Middle frontal gyrus (tissue), 1 donor: Measurements from ENCODE around the gene NAA40.

ENCODE experiments used
- DNase-seq: peaks from one replicate; pipeline ENCODE4 v3.0.0-alpha.2; 2015; ENCODE audit warnings: low spot score; ENCODE audit errors: extremely low spot score

Gene NAA40

GRCh38 chr11:63986156-63986931 lies 47.5 kb downstream of the NAA40 start, which contains the start of gene OTUB1:
Gene OTUB1, plus strand, starts transcription at chr11:63986438. Its CDS starts 19 bp downstream, at chr11:63986457.
- peak; percentile 79 for DNase-seq

DNA sequence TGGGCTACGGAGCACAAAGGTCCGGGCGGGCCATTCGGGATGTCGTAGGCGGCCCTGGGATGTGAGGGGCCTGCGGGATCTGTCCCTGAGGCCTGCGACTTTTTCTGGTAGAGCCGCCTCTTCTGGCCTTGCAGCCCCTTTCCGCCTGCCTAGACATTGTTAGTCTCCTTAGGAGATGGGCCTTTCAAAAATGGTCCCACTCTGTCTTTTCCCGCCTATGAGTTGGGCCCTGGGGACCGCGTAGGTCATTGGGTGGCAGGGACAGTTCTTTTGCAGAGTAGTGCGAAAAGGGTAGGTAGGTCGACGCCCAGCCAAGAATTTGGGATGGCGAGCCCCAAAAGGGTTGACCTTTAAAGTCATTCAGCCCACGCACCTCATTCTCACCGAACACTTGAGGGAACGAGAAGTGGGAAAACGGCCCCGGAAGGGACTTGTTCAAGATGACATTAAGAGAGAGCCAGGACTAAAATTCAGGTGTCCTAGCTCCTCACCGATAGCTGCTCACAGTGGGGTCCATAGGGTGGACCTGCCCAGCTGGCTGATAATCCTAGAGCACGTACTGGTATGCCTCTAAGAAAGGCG lies 48.2 kb downstream of the NAA40 start:
- DNase-seq = no peak

DNA sequence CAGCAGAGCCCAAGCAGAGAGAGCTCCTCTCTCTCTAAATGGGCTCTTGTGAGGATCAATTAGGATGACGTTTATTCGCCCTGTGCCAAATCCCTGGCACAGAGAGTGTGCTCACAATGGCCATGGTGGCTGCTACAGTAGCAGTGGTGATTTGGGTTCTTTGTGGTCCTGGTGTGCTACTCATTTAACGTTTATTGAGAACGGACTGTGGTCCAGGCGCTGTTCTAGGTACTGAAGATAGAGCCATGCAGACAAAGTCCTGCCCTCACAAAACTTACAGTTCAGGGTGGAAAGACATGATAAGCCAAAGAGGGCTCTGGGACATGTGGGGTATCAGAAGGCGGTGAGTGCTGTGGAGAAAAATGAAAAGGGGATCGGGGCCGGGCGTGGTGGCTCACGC lies 52.8 kb downstream of the NAA40 start:
- no peak for DNase-seq

DNA sequence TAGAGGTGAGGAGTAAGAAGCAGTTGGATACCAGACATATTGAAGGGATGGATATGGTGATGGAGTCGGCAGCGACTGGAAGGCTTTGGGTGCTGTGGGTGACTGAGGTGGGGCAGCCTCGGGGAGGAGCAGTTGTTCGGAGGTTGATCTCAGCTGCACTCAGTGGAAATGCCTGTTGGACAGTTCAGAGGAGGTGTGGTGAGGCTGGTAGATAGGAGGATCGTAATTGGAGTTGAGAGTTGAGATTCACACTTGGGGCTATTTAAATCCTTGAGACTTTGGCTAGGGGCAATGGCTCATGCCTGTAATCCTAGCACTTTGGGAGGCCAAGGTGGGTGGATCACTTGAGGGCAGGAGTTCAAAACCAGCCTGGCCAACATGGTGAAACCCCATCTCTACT lies 54.3 kb downstream of the NAA40 start:
- no peak for DNase-seq

- DNase-seq = no peak
These were observed 55.2 kb downstream of the NAA40 start for GRCh38 chr11:63993993-63994392.

GRCh38 chr11:63996512-63996911 lies 57.7 kb downstream of the NAA40 start:
- DNase-seq = no peak

- DNase-seq = no peak
These were observed 58.4 kb downstream of the NAA40 start for GRCh38 chr11:63997104-63997700.

DNA sequence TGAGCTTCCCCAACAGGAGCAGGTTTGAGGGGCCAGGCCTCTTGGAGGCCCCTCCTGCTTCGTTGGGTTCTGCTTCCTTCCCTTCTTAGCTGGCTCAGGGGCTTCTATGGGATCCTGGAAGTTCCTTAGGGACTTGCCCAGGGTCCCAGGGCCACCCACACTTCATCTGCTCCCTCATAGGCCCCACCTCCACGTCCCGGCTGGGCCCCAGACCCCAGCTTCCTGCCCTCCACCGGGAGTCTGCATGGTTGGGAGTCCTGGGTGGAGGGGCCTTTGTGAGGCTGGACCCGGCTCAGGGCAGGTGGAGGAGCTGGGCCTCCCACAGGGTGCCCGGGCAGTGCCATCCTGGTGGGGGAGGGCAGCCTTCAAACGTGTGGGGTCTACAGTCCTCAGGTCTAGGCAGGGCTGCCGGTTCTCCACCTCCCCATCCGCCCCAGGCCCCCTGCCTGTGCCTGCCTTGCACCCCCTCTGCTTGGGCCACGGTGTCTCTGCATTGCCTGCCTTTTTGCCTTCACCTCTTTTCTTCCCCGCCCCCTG lies 59.1 kb downstream of the NAA40 start:
- no peak for DNase-seq

DNA sequence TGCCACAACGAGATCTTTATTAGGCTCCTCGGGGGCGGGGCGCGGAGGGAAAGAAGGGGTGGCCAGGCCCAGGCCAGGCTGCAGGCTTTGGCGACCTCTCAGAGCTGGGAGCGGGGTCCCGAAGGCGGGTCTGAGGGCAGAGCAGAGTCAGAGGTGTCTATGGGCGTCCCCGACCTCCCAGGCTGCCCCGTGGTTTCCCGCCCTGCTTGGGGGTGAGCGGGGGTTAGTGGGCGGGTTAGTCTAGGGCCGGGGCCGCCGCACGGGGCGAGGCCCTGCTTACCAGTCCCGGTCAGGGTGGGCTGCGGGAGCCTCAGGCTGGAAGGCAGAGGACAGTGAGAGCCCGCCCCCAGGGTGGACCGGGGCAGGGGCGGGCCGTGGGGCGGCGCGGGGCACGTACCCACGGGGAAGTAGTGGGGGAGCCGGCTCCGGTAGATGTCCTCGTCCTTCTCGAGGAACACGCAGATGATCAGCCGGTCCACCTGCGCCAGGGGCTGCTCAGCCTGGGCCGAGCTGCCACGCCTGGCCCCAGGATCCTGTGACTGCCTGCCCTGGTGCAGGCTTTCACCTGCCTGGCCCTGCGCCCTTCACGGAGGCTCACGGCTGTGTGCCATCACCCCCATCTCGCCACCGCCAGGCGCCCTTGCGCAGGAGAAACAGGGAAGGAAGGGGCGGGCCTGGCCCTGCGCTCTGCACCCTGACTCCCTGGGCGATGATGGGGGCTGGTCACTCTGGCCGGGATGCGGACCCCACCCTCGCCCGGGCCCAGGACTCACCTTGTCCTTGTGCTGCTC lies 60.0 kb downstream of the NAA40 start:
- DNase-seq = no peak

DNA sequence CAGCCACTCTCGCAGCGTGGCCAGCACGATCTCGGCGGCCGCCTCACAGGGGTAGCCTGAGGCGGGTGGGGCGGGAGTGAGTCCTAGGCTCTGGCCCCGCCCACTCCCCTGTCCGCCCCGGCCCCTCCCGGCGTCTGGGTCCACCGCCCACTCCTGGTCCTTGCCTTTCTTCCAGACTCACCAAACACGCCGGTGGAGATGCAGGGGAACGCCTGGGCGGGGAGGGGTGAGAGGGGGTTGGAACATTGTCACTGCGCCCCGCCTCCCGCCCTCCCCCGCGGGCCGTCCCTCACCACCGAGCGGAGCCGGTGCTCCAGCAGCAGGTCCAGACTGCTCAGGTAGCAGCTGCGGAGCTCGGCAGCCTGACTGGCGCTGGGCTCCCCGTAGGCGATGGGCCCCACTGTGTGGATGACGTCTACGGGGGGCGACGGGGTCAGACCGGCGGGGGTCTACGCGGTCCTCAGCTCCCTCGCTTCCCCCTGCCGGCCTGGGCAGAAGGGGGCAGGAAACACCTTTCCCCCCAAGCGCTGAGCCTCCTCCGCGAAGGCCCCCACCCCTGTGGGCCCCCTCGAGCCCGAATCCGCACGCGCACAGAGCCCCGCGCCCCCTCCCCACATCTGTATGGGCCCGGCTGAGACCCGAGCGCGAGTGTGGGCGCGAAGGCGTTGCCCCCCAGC lies 60.7 kb downstream of the NAA40 start:
- no peak for DNase-seq

- DNase-seq = peak; percentile 61
These were observed 61.4 kb downstream of the NAA40 start for GRCh38 chr11:64000026-64000739.

DNA sequence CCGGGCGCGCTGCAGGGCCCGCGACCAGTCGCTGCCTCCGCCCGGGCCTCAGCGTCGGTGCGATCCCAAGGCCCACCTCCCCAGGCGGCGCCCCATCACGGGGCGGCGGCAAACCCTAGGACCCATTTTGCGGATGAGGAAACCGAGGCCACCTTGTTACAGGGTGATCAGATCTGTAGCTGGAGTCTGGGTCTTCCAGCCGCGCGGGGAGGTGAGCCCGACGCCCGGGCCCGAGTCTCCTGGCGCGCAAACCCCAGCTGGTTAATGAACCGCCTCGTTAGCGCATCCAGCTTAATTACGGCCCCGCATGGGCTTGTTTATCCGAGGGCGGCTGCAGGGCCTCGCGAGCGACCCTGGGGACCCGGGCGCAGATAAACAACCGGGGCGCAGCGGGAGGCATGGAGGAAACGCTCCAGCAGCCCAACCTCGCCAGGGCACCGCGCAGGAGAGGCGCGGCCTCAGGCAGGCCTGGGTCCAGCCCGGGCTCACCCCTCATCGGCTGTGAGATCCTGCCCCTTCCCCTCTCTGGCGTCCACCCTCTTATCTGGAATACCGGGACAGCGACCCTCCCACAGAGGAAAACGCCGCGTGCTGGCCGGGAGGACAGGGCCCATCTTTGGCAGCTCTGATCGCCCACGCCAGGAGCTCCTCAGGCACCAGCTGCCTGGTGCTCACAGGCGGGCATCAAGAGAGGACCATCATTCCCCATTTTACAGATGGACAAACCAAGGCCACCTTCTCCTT lies 62.1 kb downstream of the NAA40 start:
- no peak for DNase-seq

DNA sequence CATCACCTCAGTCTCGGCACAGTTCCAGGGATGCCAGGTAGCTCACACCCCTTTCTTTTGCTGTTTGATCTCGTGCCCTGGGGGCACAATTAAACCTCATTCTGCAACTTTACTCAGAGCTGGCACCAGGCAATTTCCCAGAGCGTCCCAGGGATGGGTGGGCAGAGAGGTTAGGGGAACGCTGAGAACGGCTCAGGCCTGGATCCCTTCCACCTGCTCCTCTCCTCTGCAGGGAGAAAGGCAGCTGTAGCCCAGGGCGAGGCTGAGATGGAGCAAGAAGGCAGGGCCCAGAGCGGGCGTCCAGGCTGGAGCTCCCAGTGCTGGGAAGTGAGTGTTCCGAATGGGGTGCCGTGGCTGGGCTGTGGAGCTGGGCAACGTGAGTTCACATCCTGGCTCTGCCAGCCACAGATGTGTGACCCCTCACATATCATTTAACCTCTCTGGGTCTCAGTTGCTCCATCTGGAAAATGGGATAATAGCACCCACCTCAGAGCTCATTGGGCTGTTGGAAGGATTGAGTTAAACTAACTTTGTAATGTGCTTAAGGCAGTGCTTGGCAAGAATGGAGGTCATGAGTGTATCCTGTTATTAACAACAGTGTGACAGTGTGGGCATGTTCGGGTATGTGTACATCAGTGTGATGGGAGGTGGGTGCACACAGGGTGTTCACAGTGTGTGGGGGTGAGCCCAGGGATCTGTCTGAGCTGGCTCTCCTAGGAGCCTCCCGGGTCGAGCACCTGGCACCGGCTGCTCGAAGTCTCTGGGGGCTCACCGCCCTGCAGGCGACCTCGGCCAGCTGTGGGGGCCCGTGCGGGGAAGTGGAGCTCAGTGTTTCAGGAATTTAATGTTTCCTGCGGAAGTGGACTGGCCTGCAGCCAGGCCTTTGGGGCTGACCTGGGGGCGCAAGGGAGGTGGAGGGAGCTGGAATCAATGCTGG lies 63.0 kb downstream of the NAA40 start:
- no peak for DNase-seq

DNA sequence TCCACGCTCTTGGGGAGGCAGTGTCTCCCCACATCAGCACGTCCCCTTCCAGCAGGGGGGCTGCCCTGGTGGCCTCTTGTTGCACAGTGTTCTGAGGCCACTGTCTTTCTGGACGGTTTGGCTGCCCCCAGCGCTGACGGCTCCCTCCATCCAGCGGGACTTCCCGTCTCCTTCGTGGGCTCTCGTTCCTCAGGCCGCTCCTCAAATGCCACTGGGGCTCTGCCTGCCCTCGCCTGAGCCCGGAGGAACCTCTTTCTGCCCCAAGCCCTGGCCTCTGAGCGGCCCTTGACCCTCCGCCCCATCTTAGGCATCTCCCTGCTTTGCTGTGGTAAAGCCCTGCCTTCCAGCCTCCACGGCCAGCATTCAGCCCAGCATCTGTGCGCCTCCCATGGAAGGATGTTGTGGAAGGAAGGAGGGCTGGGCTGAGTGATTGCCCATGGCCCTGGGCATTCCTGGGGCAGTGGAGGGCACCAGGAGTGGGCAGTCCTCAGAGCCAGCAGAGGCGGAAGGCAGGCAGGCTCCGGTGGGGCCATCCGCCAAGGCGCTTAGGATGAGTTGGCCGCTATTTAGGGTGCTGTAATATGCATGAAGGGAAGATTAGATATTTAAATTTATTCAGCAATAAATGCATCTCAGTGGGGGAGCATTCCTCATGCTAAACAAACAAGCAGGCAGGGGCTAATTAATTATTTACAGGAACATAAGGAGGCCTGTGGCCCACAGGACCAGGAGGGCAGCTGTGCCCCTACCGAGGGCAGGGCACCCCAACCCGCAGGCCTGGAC lies 65.2 kb downstream of the NAA40 start:
- DNase-seq = no peak

- no peak for DNase-seq
These were observed 65.8 kb downstream of the NAA40 start for GRCh38 chr11:64004590-64004984.

DNA sequence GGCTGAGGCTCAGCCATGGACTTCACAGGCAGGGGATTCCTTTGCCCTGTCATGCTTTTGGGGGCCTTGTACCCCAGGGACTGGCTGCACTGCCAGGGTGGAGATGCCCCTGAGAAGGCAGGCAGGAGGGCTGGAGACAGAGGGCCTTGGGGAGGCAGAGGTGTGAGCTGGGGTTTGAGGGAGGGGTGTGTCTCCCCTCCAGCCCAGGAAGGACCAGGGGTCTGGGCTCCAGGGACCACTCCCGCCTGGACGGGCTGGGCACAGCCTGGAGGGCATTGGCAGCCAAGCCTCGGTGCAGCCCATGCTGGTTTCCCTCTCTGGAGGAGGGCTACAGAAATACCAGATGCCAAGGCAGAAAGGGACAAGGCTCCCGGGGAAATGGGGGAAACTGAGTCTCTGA lies 66.9 kb downstream of the NAA40 start:
- no peak for DNase-seq

DNA sequence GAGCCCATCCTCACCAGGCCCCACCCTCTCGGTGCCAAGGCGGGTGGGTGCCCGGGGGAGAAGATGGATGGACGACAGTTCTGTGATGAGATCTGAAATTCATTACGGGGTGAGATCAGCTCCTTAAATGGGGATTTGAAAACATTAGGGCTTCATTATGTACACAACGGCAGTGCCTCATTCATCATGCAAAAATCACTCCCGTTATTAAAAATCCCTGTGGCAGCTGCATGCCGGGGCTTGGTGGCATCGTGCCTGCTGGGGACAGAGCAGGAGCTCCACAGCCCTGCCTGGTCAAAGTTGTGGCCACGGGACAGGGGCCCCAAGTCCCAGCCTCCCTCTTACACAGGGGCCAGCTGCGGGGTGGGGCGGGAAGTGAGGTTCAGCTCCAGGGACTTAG lies 67.6 kb downstream of the NAA40 start:
- DNase-seq = no peak
